Adrenal gland (tissue), 12 donors: ENCODE data around the gene ARHGEF16. TPM values are rescaled to one million over a fixed set of nuclear protein-coding genes. Genes with fewer than 3 reads are reported as not detected.

Experiments used
- DNase-seq, 7 donors: peaks; one replicate each; pipeline ENCODE4 v3.0.0-alpha.2; 2019 to 2020
- H3K27ac ChIP-seq, 5 donors: fragments of 200-600 bp; sonication (generic) in 4 of 5; 1 replicate in 3 of 5; 2 replicates in 2 of 5; pipeline versions ENCODE4 v1.5.1 to v1.8.0; 2016 to 2020; ENCODE audit warnings: mild to moderate bottlenecking in 1 of 5
- H3K27me3 ChIP-seq: fragments of 200-600 bp; 2 replicates; pipeline ENCODE4 v1.8.0; 2021
- H3K36me3 ChIP-seq, 2 donors: fragments of 200-600 bp; replicated peaks in 1 of 2; 1 replicate in 1 of 2; 2 replicates in 1 of 2; pipeline versions ENCODE4 v1.5.1 to v1.8.0; 2018 to 2022
- H3K4me1 ChIP-seq, 2 donors: fragments of 200-600 bp; replicated peaks in 1 of 2; 1 replicate in 1 of 2; 2 replicates in 1 of 2; pipeline versions ENCODE4 v1.5.1 to v1.8.0; 2018 to 2021
- H3K4me3 ChIP-seq, 4 donors: fragments of 200-600 bp; sonication (generic) in 3 of 4; one replicate each; pipeline ENCODE4 v1.5.1; 2016 to 2018
- H3K9me3 ChIP-seq, 3 donors: fragments of 200-600 bp; sonication (generic) in 1 of 3; replicated peaks in 1 of 3; 1 replicate in 2 of 3; 2 replicates in 1 of 3; pipeline versions ENCODE4 v1.5.1 to v1.8.0; 2016 to 2021
- POLR2A ChIP-seq, 2 donors: fragments of 450-650 bp; IDR thresholded peaks; one replicate each; pipeline ENCODE4 v1.6.1; 2017; ENCODE audit warnings: antibody characterized with exemption in 2 of 2, mild to moderate bottlenecking in 2 of 2, moderate library complexity in 1 of 2
- WGBS, 4 donors: extraction: QIAGEN DNeasy Blood & Tissue Kit in 2 of 4; methylation state at CpG; one replicate each; pipeline versions ENCODE4 v1.1.5 to v1.1.7; 2013 to 2017; 5-methylcytosine and 5-hydroxymethylcytosine counted together
- intact Hi-C, 2 donors: fragments of 100-400 bp; cut with DNase I; formaldehyde crosslinking; loops; one replicate each; pipeline versions ENCODE4 v1.14.1 to v1.15.0; 2022 to 2023
- polyA plus RNA-seq, 3 donors: library from polyadenylated mRNA; stranded (reverse); fragments of 200-250 nt in 2 of 3; fragments of 350-450 nt in 1 of 3; fragmentation: Illumina TruSeq in 1 of 3; extraction: RNeasy Lipid Tissue Mini Kit (QIAGEN cat#74804) in 1 of 3; gene quantifications; one replicate each; pipeline ENCODE4 v1.2.3, GENCODE V29; 2013 to 2014
- total RNA-seq, 9 donors: library from RNA; depleted of rRNA in 4 of 9; stranded (reverse); fragments of >200 nt in 4 of 9; fragments of 120-200 nt in 1 of 9; fragmentation: NEBNext Ultra II Directional in 1 of 9; extraction: Animal tissue kit (Norgen Biotek cat#: 25700) in 1 of 9; gene quantifications; one replicate each; pipeline versions ENCODE4 v1.1.0 to v1.2.4, GENCODE V29; 2013 to 2023
- TF ChIP-seq, protein P1 (sequence below), 6 experiments: fragments of 450-650 bp in 4 of 6; fragments of 200-600 bp in 2 of 6; sonication (generic) in 1 of 6; IDR thresholded peaks; 1 replicate in 5 of 6; 2 replicates in 1 of 6; pipeline versions ENCODE4 v1.5.1 to v1.8.0; 2016 to 2021; ENCODE audit warnings: antibody characterized with exemption in 6 of 6, mild to moderate bottlenecking in 2 of 6, moderate library complexity in 1 of 6
- donor health status: healthy with polysubstance abuse.
- donor health status: Bipolar disorder and iron deficiency.
- donor health status: DM: yes; HTN: yes; CAD: no.
- donor health status: DM: no; HTN: no; CAD: no.
- donor health status: DM: no; HTN: no; CAD: no.
- donor health status: DM: yes; HTN: yes; CAD: no.

ARHGEF16 gene
- total and polyA plus RNA-seq, 12 donors: 0.11 to 3.1 (median 0.83) TPM

GRCh38 chr1:3509721-3510120, 55.3 kb downstream of the ARHGEF16 start:
- H3K27ac ChIP-seq: no peak overlapping the region
- 80 to 92% (median 84%) methylated on average over 14 to 21 of the region's 21 CpGs for WGBS, 4 donors
- no peaks in the 10 kb centered on the region for H3K9me3 ChIP-seq
- intact Hi-C loops: no loop called here
- no peaks in the 10 kb centered on the region for H3K27me3 ChIP-seq
- TF ChIP-seq, protein P1, sequence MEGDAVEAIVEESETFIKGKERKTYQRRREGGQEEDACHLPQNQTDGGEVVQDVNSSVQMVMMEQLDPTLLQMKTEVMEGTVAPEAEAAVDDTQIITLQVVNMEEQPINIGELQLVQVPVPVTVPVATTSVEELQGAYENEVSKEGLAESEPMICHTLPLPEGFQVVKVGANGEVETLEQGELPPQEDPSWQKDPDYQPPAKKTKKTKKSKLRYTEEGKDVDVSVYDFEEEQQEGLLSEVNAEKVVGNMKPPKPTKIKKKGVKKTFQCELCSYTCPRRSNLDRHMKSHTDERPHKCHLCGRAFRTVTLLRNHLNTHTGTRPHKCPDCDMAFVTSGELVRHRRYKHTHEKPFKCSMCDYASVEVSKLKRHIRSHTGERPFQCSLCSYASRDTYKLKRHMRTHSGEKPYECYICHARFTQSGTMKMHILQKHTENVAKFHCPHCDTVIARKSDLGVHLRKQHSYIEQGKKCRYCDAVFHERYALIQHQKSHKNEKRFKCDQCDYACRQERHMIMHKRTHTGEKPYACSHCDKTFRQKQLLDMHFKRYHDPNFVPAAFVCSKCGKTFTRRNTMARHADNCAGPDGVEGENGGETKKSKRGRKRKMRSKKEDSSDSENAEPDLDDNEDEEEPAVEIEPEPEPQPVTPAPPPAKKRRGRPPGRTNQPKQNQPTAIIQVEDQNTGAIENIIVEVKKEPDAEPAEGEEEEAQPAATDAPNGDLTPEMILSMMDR (IDR thresholded peaks at IDR 0.05): no peak
- H3K4me1 ChIP-seq: no peaks in the 10 kb centered on the region
- H3K4me3 ChIP-seq: no peak overlapping the region
- no peak for DNase-seq
- H3K36me3 ChIP-seq: no peaks in the 10 kb centered on the region

- intact Hi-C loops: no loop called here
- TF ChIP-seq, protein P1 (IDR thresholded peaks at IDR 0.05): no peak
- TF ChIP-seq POLR2A (IDR thresholded peaks at IDR 0.05): no peak
- 74 to 88% (median 84%) methylated on average over 5 to 32 of the region's 32 CpGs for WGBS, 4 donors
- Histone ChIP-seq H3K4me3 (no peak overlapping the region), H3K4me1 (no peaks in the 10 kb centered on the region), H3K27me3 (no peaks in the 10 kb centered on the region), H3K36me3 (no peaks in the 10 kb centered on the region), H3K27ac (no peak overlapping the region), H3K9me3 (no peaks in the 10 kb centered on the region)
- no peak for DNase-seq
Observed at GRCh38 chr1:3510136-3510955, 55.9 kb downstream of the ARHGEF16 start.

DNA sequence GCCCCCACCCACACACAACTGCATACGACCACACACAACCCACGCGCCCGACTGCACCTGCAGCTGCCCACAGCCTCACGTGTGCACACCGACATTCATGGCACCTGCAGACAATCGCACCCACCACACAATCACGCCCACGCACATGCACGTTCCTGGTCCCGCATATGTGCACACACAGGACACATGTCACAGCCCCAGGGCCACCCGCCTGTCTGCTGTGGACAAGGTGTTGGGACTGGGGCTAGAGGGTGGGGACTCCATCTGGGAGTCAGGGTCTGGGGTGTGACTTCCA, 56.4 kb downstream of the ARHGEF16 start:
- no peaks in the 10 kb centered on the region for H3K27me3 ChIP-seq
- 89 to 97% (median 92%) methylated on average over 6 to 12 of the region's 12 CpGs for WGBS, 4 donors
- no peaks in the 10 kb centered on the region for H3K36me3 ChIP-seq
- H3K27ac ChIP-seq: no peak overlapping the region
- H3K4me3 ChIP-seq: no peak overlapping the region
- no peak for DNase-seq
- no peaks in the 10 kb centered on the region for H3K9me3 ChIP-seq
- no peak for TF ChIP-seq POLR2A (IDR thresholded peaks at IDR 0.05)
- TF ChIP-seq, protein P1 (IDR thresholded peaks at IDR 0.05): no peak
- intact Hi-C loops: no loop called here
- no peaks in the 10 kb centered on the region for H3K4me1 ChIP-seq

- H3K36me3 ChIP-seq: no peaks in the 10 kb centered on the region
- TF ChIP-seq, protein P1 (IDR thresholded peaks at IDR 0.05): no peak
- no peak for TF ChIP-seq POLR2A (IDR thresholded peaks at IDR 0.05)
- DNase-seq: no peak
- no peaks in the 10 kb centered on the region for H3K27me3 ChIP-seq
- H3K27ac ChIP-seq: no peak overlapping the region
- no peaks in the 10 kb centered on the region for H3K9me3 ChIP-seq
- intact Hi-C loops: no loop called here
- H3K4me3 ChIP-seq: no peak overlapping the region
- 91 to 98% (median 91%) methylated on average over 4 to 16 of the region's 16 CpGs for WGBS, 4 donors
- no peaks in the 10 kb centered on the region for H3K4me1 ChIP-seq
Observed at GRCh38 chr1:3511306-3511705, 56.8 kb downstream of the ARHGEF16 start.
